Liver (tissue), 9 donors: ENCODE data around the gene PNMT. TPM values are rescaled to one million over a fixed set of nuclear protein-coding genes. Genes with fewer than 3 reads are reported as not detected.

ENCODE experiments used
- DNase-seq: peaks from one replicate; pipeline ENCODE4 v3.0.0-alpha.2; 2017; ENCODE audit warnings: low spot score
- H3K27ac ChIP-seq, 2 donors: one replicate each; pipeline ENCODE4 v1.7.0; 2013; ENCODE audit warnings: inconsistent platforms in 2 of 2, low read length in 2 of 2, control low read depth in 1 of 2, low read depth in 1 of 2, mild to moderate bottlenecking in 1 of 2
- H3K27me3 ChIP-seq, 4 donors: one replicate each; pipeline versions ENCODE4 v1.6.1 to v1.7.0; 2013; ENCODE audit warnings: low read length in 3 of 4, inconsistent platforms in 1 of 4, mild to moderate bottlenecking in 1 of 4, moderate library complexity in 1 of 4; ENCODE audit not compliant: control insufficient read depth in 4 of 4, insufficient read depth in 4 of 4
- H3K36me3 ChIP-seq, 4 donors: one replicate each; pipeline versions ENCODE4 v1.6.1 to v1.7.0; 2013; ENCODE audit warnings: low read length in 3 of 4, mild to moderate bottlenecking in 3 of 4, low read depth in 1 of 4, moderate library complexity in 1 of 4; ENCODE audit not compliant: control insufficient read depth in 4 of 4, insufficient read depth in 3 of 4
- H3K4me1 ChIP-seq, 4 donors: one replicate each; pipeline versions ENCODE4 v1.6.1 to v1.7.0; 2013; ENCODE audit warnings: low read length in 3 of 4, mild to moderate bottlenecking in 3 of 4, moderate library complexity in 1 of 4; ENCODE audit not compliant: control insufficient read depth in 4 of 4, insufficient read depth in 4 of 4
- H3K4me3 ChIP-seq, 3 donors: one replicate each; pipeline versions ENCODE4 v1.6.1 to v1.7.0; 2013; ENCODE audit warnings: low read length in 3 of 3, control low read depth in 1 of 3, low read depth in 1 of 3, mild to moderate bottlenecking in 1 of 3
- H3K9ac ChIP-seq, 2 donors: one replicate each; pipeline ENCODE4 v1.7.0; 2013; ENCODE audit warnings: low read length in 2 of 2, mild to moderate bottlenecking in 2 of 2, moderate library complexity in 2 of 2, control low read depth in 1 of 2, low read depth in 1 of 2
- H3K9me3 ChIP-seq, 4 donors: one replicate each; pipeline versions ENCODE4 v1.6.1 to v1.7.0; 2013; ENCODE audit warnings: low read length in 3 of 4; ENCODE audit not compliant: control insufficient read depth in 4 of 4
- FOXA1 ChIP-seq: IDR thresholded peaks from 2 replicates; pipeline ENCODE4 v1.6.1; 2016; ENCODE audit warnings: antibody characterized with exemption
- FOXA2 ChIP-seq: IDR thresholded peaks from 2 replicates; pipeline ENCODE4 v1.6.1; 2016; ENCODE audit warnings: antibody characterized with exemption
- GABPA ChIP-seq, 2 donors: IDR thresholded peaks in 1 of 2; conservative IDR thresholded peaks in 1 of 2; 2 replicates each; pipeline ENCODE4 v1.6.1; 2016; ENCODE audit warnings: antibody characterized with exemption in 2 of 2, mild to moderate bottlenecking in 1 of 2, moderate library complexity in 1 of 2
- HNF4A ChIP-seq, 2 donors: conservative IDR thresholded peaks; 2 replicates each; pipeline ENCODE4 v1.6.1; 2016; ENCODE audit warnings: antibody characterized with exemption in 2 of 2, mild to moderate bottlenecking in 2 of 2
- HNF4G ChIP-seq: IDR thresholded peaks from 2 replicates; pipeline ENCODE4 v1.6.1; 2016; ENCODE audit warnings: antibody characterized with exemption
- JUND ChIP-seq, 2 donors: IDR thresholded peaks; 2 replicates each; pipeline ENCODE4 v1.6.1; 2016; ENCODE audit warnings: antibody characterized with exemption in 2 of 2
- NR2F2 ChIP-seq: IDR thresholded peaks from 2 replicates; pipeline ENCODE4 v1.6.1; 2016; ENCODE audit warnings: antibody characterized with exemption
- RAD21 ChIP-seq, 2 donors: IDR thresholded peaks; 2 replicates each; pipeline ENCODE4 v1.6.1; 2016; ENCODE audit warnings: antibody characterized with exemption in 2 of 2, mild to moderate bottlenecking in 2 of 2
- REST ChIP-seq: IDR thresholded peaks from 2 replicates; pipeline ENCODE4 v1.6.1; 2016; ENCODE audit warnings: antibody characterized with exemption, mild to moderate bottlenecking
- SP1 ChIP-seq: IDR thresholded peaks from 2 replicates; pipeline ENCODE4 v1.6.1; 2018; ENCODE audit warnings: antibody characterized with exemption, mild to moderate bottlenecking
- TAF1 ChIP-seq: conservative IDR thresholded peaks from 2 replicates; pipeline ENCODE4 v1.6.1; 2016; ENCODE audit warnings: antibody characterized with exemption, mild to moderate bottlenecking
- YY1 ChIP-seq: IDR thresholded peaks from 2 replicates; pipeline ENCODE4 v1.6.1; 2016; ENCODE audit warnings: antibody characterized with exemption, mild to moderate bottlenecking
- WGBS: extraction: QIAGEN DNeasy Blood & Tissue Kit; methylation state at CpG from one replicate; pipeline ENCODE4 v1.1.7; 2013; 5-methylcytosine and 5-hydroxymethylcytosine counted together
- polyA plus RNA-seq, 2 donors: library from polyadenylated mRNA; stranded (reverse) in 1 of 2; unstranded in 1 of 2; fragments of 200-250 nt in 1 of 2; fragments of >200 nt in 1 of 2; fragmentation: Nextera tagmentation in 1 of 2; extraction: Ambion mirVana in 1 of 2; gene quantifications; one replicate each; pipeline versions ENCODE4 v1.2.1 to v1.2.3, GENCODE V29; 2013 to 2015
- total RNA-seq, 2 donors: library from RNA; depleted of rRNA; stranded (reverse); fragments of >200 nt; gene quantifications; one replicate each; pipeline ENCODE4 v1.2.3, GENCODE V29; 2014
- TF ChIP-seq, protein P1 (sequence below): IDR thresholded peaks from 2 replicates; pipeline ENCODE4 v1.6.1; 2016; ENCODE audit warnings: antibody characterized with exemption
- TF ChIP-seq, protein P2 (sequence below): fragments of 150-350 bp; IDR thresholded peaks from 2 replicates; pipeline ENCODE4 v1.5.1; 2017; ENCODE audit warnings: improper control_type of control experiment, low read depth, low read length; ENCODE audit not compliant: missing input control
- TF ChIP-seq, protein P3 (sequence below): IDR thresholded peaks from 2 replicates; pipeline ENCODE4 v1.6.1; 2016; ENCODE audit warnings: antibody characterized with exemption
- donor health status: healthy.
- donor health status: healthy.
- donor health status: healthy.
- donor health status: healthy.
- donor health status: healthy.

PNMT gene
- total and polyA plus RNA-seq, 4 donors = 0.20 to 8.6 (median 0.26) TPM; not detected in 1

- H3K4me1 ChIP-seq = peaks cover 19 to 37% (median 26%) of the 10 kb centered on the region in 4 donors
- 94% methylated on average over 23 of the region's 23 CpGs for WGBS
- H3K9me3 ChIP-seq = no peaks in the 10 kb centered on the region
- H3K4me3 ChIP-seq = no peak overlapping the region
- TF ChIP-seq FOXA1 = no peak
- TF ChIP-seq YY1 = no peak
- TF ChIP-seq JUND (IDR thresholded peaks at IDR 0.05) = no peak
- TF ChIP-seq GABPA (IDR thresholded peaks at IDR 0.05 in 1 of 2, conservative IDR thresholded peaks at IDR 0.05 in 1 of 2) = no peak
- TF ChIP-seq, protein P1, sequence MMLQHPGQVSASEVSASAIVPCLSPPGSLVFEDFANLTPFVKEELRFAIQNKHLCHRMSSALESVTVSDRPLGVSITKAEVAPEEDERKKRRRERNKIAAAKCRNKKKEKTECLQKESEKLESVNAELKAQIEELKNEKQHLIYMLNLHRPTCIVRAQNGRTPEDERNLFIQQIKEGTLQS = no peak
- no peak for TF ChIP-seq REST
- TF ChIP-seq RAD21 (IDR thresholded peaks at IDR 0.05) = no peak
- TF ChIP-seq HNF4A (conservative IDR thresholded peaks at IDR 0.05) = no peak
- TF ChIP-seq, protein P2, sequence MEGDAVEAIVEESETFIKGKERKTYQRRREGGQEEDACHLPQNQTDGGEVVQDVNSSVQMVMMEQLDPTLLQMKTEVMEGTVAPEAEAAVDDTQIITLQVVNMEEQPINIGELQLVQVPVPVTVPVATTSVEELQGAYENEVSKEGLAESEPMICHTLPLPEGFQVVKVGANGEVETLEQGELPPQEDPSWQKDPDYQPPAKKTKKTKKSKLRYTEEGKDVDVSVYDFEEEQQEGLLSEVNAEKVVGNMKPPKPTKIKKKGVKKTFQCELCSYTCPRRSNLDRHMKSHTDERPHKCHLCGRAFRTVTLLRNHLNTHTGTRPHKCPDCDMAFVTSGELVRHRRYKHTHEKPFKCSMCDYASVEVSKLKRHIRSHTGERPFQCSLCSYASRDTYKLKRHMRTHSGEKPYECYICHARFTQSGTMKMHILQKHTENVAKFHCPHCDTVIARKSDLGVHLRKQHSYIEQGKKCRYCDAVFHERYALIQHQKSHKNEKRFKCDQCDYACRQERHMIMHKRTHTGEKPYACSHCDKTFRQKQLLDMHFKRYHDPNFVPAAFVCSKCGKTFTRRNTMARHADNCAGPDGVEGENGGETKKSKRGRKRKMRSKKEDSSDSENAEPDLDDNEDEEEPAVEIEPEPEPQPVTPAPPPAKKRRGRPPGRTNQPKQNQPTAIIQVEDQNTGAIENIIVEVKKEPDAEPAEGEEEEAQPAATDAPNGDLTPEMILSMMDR = no peak
- no peak for TF ChIP-seq HNF4G
- no peak for TF ChIP-seq NR2F2
- TF ChIP-seq TAF1 = no peak
- DNase-seq = no peak
- no peaks in the 10 kb centered on the region for H3K36me3 ChIP-seq
- no peak overlapping the region for H3K9ac ChIP-seq
- H3K27ac ChIP-seq = no peak overlapping the region
- no peaks in the 10 kb centered on the region for H3K27me3 ChIP-seq
Observed at GRCh38 chr17:39669897-39670735, 1.9 kb downstream of the PNMT start.

- Histone ChIP-seq H3K27ac (no peak overlapping the region), H3K36me3 (no peaks in the 10 kb centered on the region), H3K9ac (no peak overlapping the region), H3K9me3 (no peaks in the 10 kb centered on the region), H3K27me3 (no peaks in the 10 kb centered on the region), H3K4me3 (no peak overlapping the region), H3K4me1 (peaks cover 17 to 31% (median 23%) of the 10 kb centered on the region in 4 donors)
- TF ChIP-seq, protein P3, sequence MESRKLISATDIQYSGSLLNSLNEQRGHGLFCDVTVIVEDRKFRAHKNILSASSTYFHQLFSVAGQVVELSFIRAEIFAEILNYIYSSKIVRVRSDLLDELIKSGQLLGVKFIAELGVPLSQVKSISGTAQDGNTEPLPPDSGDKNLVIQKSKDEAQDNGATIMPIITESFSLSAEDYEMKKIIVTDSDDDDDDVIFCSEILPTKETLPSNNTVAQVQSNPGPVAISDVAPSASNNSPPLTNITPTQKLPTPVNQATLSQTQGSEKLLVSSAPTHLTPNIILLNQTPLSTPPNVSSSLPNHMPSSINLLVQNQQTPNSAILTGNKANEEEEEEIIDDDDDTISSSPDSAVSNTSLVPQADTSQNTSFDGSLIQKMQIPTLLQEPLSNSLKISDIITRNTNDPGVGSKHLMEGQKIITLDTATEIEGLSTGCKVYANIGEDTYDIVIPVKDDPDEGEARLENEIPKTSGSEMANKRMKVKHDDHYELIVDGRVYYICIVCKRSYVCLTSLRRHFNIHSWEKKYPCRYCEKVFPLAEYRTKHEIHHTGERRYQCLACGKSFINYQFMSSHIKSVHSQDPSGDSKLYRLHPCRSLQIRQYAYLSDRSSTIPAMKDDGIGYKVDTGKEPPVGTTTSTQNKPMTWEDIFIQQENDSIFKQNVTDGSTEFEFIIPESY = no peak
- no peak for TF ChIP-seq FOXA2
- TF ChIP-seq, protein P1 = no peak
- TF ChIP-seq GABPA (IDR thresholded peaks at IDR 0.05 in 1 of 2, conservative IDR thresholded peaks at IDR 0.05 in 1 of 2) = no peak
- no peak for TF ChIP-seq FOXA1
- TF ChIP-seq NR2F2 = no peak
- no peak for TF ChIP-seq TAF1
- no peak for TF ChIP-seq SP1
- TF ChIP-seq REST = no peak
- TF ChIP-seq, protein P2 = no peak
- DNase-seq = no peak
- WGBS = 73% methylated on average over 4 of the region's 4 CpGs
Observed at GRCh38 chr17:39670746-39671145, 2.5 kb downstream of the PNMT start.
